Fibroblast of lung (primary cell): ENCODE measurements around the gene RALGDS. TPM values are rescaled to one million over a fixed set of nuclear protein-coding genes. Genes with fewer than 3 reads are reported as not detected.

Experiments
- DNase-seq, 2 donors: peaks; one replicate each; pipeline versions ENCODE4 v3.0.0 to v3.0.0-alpha.2; 2010; ENCODE audit warnings: low read depth in 2 of 2
- H2AFZ ChIP-seq: 2 replicates; pipeline ENCODE4 v1.5.1; 2012; ENCODE audit warnings: low read length, control low read depth, inconsistent platforms
- H3K27ac ChIP-seq: 2 replicates; pipeline ENCODE4 v1.5.1; 2011; ENCODE audit warnings: low read length, control low read depth; ENCODE audit not compliant: insufficient read depth
- H3K27me3 ChIP-seq: 2 replicates; pipeline ENCODE4 v1.5.1; 2011; ENCODE audit warnings: mild to moderate bottlenecking, low read length; ENCODE audit not compliant: control insufficient read depth, insufficient read depth
- H3K36me3 ChIP-seq: 2 replicates; pipeline ENCODE4 v1.5.1; 2011; ENCODE audit warnings: low read length; ENCODE audit not compliant: control insufficient read depth, insufficient read depth
- H3K4me1 ChIP-seq: 2 replicates; pipeline ENCODE4 v1.5.1; 2011; ENCODE audit warnings: low read length; ENCODE audit not compliant: control insufficient read depth, insufficient read depth; ENCODE audit errors: extremely low read depth
- H3K4me2 ChIP-seq: 2 replicates; pipeline ENCODE4 v1.5.1; 2011; ENCODE audit warnings: low read length, control low read depth; ENCODE audit not compliant: insufficient read depth; ENCODE audit errors: extremely low read depth
- H3K4me3 ChIP-seq, 4 experiments: fragments of 200-600 bp in 1 of 4; sonication (generic) in 1 of 4; replicated peaks in 1 of 4; 2 replicates each; pipeline ENCODE4 v1.5.1; 2011 to 2016; ENCODE audit warnings: low read length in 4 of 4, low read depth in 3 of 4, mild to moderate bottlenecking in 3 of 4, control low read depth in 2 of 4, inconsistent platforms in 1 of 4, mixed read lengths in 1 of 4; ENCODE audit not compliant: insufficient read depth in 1 of 4; ENCODE audit errors: control extremely low read depth in 1 of 4
- H3K79me2 ChIP-seq: 2 replicates; pipeline ENCODE4 v1.5.1; 2012; ENCODE audit warnings: mild to moderate bottlenecking, low read length, inconsistent platforms; ENCODE audit not compliant: control insufficient read depth, insufficient read depth
- H3K9ac ChIP-seq: 2 replicates; pipeline ENCODE4 v1.5.1; 2011; ENCODE audit warnings: mild to moderate bottlenecking, low read length, control low read depth; ENCODE audit not compliant: insufficient read depth
- H3K9me3 ChIP-seq: 2 replicates; pipeline ENCODE4 v1.5.1; 2012; ENCODE audit warnings: low read depth, low read length; ENCODE audit not compliant: control insufficient read depth, insufficient read depth
- H4K20me1 ChIP-seq: 2 replicates; pipeline ENCODE4 v1.5.1; 2011; ENCODE audit warnings: low read length; ENCODE audit not compliant: control insufficient read depth, insufficient read depth; ENCODE audit errors: extremely low read depth
- EZH2 ChIP-seq: IDR thresholded peaks from 2 replicates; pipeline ENCODE4 v1.5.1; 2012; ENCODE audit warnings: low read length, control low read depth, mild to moderate bottlenecking; ENCODE audit errors: missing control alignments
- polyA plus RNA-seq, 2 donors: library from polyadenylated mRNA; depleted of rRNA in 1 of 2; stranded (reverse) in 1 of 2; unstranded in 1 of 2; fragments of >200 nt; gene quantifications; 2 replicates each; pipeline ENCODE4 v1.2.1, GENCODE V29; 2011 to 2012; ENCODE audit warnings: missing spikeins in 1 of 2
- total RNA-seq: library from RNA; depleted of rRNA; stranded (reverse); fragments of >200 nt; gene quantifications from 2 replicates; pipeline ENCODE4 v1.2.1, GENCODE V29; 2014
- TF ChIP-seq, protein P1 (sequence below), 2 donors: IDR thresholded peaks in 1 of 2; conservative IDR thresholded peaks in 1 of 2; 1 replicate in 1 of 2; 2 replicates in 1 of 2; pipeline ENCODE4 v1.5.1; 2011 to 2012; ENCODE audit warnings: low read length in 2 of 2, control low read depth in 1 of 2, inconsistent platforms in 1 of 2, low read depth in 1 of 2, mild to moderate bottlenecking in 1 of 2

RALGDS gene
- total and polyA plus RNA-seq, 2 donors (not counting 1 experiment from before 2014, with no cell fraction given) = 16.6 to 23.6 TPM

DNA sequence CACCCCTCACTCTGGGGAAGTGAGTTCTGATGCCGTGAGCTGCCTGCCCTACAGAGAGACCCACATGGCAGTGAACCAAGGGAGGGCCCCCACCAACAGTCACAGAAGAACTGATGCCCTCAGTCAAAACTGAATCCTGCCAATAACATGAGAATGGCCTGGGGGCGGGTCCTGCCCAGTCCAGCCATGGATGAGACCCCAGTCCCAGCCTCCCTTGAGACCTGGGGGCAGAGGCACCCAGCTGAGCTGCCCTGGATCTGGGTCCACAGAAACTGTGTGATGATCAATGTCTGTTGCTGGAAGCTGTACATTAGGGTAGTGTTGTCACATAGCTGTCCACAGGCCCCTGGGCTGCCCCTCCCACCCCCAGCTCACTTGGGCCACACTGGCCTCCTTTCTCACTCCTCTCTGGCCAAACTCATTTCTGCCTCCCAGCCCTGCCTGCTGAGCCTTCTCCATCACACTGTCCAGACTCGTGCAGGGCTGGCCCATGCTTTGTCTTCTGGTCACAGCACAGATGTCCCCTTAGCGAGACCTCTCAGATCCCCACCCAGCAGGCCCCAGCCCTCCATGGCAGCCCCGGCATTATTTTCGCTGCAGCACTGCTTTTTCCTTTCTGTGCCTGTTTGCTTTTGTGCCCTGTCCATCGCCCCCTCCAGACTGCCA is 25.8 kb upstream of the RALGDS start:
- H3K4me1 ChIP-seq = peaks cover 11% of the 10 kb centered on the region
- TF ChIP-seq, protein P1, sequence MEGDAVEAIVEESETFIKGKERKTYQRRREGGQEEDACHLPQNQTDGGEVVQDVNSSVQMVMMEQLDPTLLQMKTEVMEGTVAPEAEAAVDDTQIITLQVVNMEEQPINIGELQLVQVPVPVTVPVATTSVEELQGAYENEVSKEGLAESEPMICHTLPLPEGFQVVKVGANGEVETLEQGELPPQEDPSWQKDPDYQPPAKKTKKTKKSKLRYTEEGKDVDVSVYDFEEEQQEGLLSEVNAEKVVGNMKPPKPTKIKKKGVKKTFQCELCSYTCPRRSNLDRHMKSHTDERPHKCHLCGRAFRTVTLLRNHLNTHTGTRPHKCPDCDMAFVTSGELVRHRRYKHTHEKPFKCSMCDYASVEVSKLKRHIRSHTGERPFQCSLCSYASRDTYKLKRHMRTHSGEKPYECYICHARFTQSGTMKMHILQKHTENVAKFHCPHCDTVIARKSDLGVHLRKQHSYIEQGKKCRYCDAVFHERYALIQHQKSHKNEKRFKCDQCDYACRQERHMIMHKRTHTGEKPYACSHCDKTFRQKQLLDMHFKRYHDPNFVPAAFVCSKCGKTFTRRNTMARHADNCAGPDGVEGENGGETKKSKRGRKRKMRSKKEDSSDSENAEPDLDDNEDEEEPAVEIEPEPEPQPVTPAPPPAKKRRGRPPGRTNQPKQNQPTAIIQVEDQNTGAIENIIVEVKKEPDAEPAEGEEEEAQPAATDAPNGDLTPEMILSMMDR (conservative IDR thresholded peaks at IDR 0.05 in 1 of 2, IDR thresholded peaks at IDR 0.05 in 1 of 2; ENCODE audit: low read depth in 1 of 2, low read length in 2 of 2) = no peak
- TF ChIP-seq EZH2 = no peak
- H3K27ac ChIP-seq = no peak overlapping the region
- no peaks in the 10 kb centered on the region for H4K20me1 ChIP-seq
- H3K27me3 ChIP-seq = no peaks in the 10 kb centered on the region
- no peaks in the 10 kb centered on the region for H3K36me3 ChIP-seq
- no peak overlapping the region for H3K4me2 ChIP-seq
- H3K9ac ChIP-seq = no peak overlapping the region
- no peaks in the 10 kb centered on the region for H3K9me3 ChIP-seq
- H3K4me3 ChIP-seq = peak overlapping the region in 1 of 4 experiments; percentile 76
- H2AFZ ChIP-seq = no peak overlapping the region
- peaks cover 2% of the 10 kb centered on the region for H3K79me2 ChIP-seq
- DNase-seq = no peak

DNA sequence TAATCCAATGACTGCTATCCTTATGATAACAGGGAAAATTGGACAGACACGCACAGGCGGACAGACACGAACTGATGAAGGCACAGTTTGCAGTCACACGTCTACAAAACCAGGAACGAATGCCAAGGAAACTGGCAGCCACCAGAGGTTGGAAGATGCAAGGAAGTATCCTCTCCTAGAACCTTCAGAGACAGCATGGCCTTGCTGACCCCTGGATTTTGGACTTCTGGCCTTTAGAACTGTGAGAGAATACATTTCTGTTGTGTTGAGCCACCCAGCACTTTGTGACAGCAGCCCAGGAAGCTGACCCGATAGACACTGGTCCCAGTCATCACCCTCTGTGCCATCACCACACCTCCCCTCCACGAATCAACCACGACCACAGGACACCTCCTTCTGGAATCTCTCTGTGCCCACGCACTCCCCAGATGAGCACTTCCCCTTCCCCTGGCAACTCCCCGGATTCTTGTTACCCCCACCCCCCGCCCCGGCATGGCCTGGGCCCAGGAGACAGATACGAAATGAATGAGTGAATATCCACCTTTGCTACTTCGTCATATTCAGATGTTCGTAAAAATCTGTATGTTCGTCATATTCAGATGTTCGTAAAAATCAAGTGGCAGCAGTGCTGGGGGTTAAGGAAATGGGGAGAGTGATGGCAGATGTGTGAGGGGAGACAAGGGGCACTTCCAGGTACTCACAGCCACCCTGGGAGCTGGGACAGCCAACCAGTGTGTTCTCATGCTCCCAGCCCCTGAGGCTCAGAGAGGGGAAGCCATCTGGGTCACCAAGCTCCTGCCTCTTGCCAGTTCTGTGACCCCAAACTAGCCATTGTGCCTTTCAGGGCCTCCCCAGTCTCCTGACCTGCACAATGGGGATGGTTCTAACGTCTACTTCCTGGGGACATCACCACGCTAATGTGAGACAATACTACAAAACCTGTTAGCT is 24.1 kb upstream of the RALGDS start:
- H3K9me3 ChIP-seq = no peaks in the 10 kb centered on the region
- no peak overlapping the region for H2AFZ ChIP-seq
- H3K4me2 ChIP-seq = peak overlapping the region; percentile 72
- H3K27ac ChIP-seq = no peak overlapping the region
- TF ChIP-seq, protein P1 (conservative IDR thresholded peaks at IDR 0.05 in 1 of 2, IDR thresholded peaks at IDR 0.05 in 1 of 2; ENCODE audit: low read depth in 1 of 2, low read length in 2 of 2) = no peak
- no peak for TF ChIP-seq EZH2
- peaks cover 11% of the 10 kb centered on the region for H3K4me1 ChIP-seq
- H3K27me3 ChIP-seq = no peaks in the 10 kb centered on the region
- H4K20me1 ChIP-seq = no peaks in the 10 kb centered on the region
- H3K36me3 ChIP-seq = no peaks in the 10 kb centered on the region
- no peak overlapping the region for H3K9ac ChIP-seq
- H3K79me2 ChIP-seq = peaks cover 2% of the 10 kb centered on the region
- peak overlapping the region in 1 of 4 experiments; percentile 49 for H3K4me3 ChIP-seq
- DNase-seq = no peak

DNA sequence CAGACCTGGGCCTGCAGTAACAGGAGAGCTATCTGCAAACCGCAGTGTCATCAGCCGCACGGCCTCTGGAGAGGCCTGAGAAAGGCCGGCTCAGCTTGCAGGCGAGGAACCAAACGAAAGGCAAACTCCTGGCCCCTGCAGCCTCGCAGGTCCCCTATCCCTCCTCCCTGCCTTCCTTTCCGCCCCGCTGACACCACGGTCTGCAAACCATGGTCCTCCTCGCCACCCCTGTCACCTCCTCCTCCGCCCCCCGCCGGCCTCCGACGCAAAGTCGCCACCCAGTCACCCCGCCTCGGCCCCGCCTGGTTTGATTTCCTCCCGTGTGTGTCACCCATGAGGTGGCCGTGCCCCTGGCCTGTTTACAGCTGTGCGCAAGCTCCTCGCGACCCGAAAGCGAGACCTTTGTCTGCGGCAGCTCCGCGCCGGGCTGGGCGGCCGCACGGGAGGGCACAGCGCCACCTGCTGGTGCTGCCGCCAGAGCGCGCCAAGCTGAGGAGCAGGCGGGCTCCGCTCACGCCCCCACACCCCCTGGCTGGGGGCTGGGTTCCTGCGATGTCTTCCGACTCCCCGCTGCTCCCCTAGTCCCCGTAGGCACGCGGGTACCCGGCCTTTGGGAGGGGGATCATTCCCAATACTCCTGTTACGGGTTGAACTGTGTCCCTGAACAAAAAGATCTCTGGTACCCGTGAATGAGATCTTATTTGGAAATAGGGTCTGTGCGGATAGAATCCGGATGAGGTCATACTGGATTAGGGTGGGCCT is 23.3 kb upstream of the RALGDS start:
- no peaks in the 10 kb centered on the region for H4K20me1 ChIP-seq
- no peaks in the 10 kb centered on the region for H3K36me3 ChIP-seq
- H3K4me3 ChIP-seq = peak overlapping the region; percentile 24 to 49 (median 30)
- peak overlapping the region; percentile 72 for H3K4me2 ChIP-seq
- H3K27me3 ChIP-seq = no peaks in the 10 kb centered on the region
- peak overlapping the region; percentile 47 for H3K27ac ChIP-seq
- H3K9ac ChIP-seq = peak overlapping the region; percentile 48
- peaks cover 2% of the 10 kb centered on the region for H3K79me2 ChIP-seq
- H3K4me1 ChIP-seq = peaks cover 11% of the 10 kb centered on the region
- no peak for TF ChIP-seq EZH2
- TF ChIP-seq, protein P1 (conservative IDR thresholded peaks at IDR 0.05 in 1 of 2, IDR thresholded peaks at IDR 0.05 in 1 of 2; ENCODE audit: low read depth in 1 of 2, low read length in 2 of 2) = peak; percentile 73 to 74
- peak overlapping the region; percentile 41 for H2AFZ ChIP-seq
- peak; percentile 32 to 55 for DNase-seq
- no peaks in the 10 kb centered on the region for H3K9me3 ChIP-seq
